ENCODE measurements around the gene LYPLAL1. TPM values are rescaled to one million over a fixed set of nuclear protein-coding genes. Genes with fewer than 3 reads are reported as not detected.

Gene LYPLAL1
- total and polyA plus RNA-seq, 3 donors from 2014 or later: 20.8 to 33.8 (median 26.5) TPM

GRCh38 chr1:219143735-219144134, 29.9 kb upstream of the LYPLAL1 start:
- Histone ChIP-seq H3K4me1 (no peaks in the 10 kb centered on the region), H3K27ac (no peak overlapping the region), H3K36me3 (ENCODE audit: low read depth, missing control alignments) (no peaks in the 10 kb centered on the region), H3K9me3 (no peaks in the 10 kb centered on the region), H3K4me3 (no peak overlapping the region), H3K27me3 (no peaks in the 10 kb centered on the region)
- 79 to 85% methylated on average over 1 of the region's 1 CpG for WGBS, 2 donors
- intact Hi-C loops (cut with DNase I; ENCODE audit: low total_unique reads): no loop called here
- no peak for TF ChIP-seq CTCF (IDR thresholded peaks at IDR 0.05)
- TF ChIP-seq POLR2A (IDR thresholded peaks at IDR 0.05): no peak
- no peak for DNase-seq

GRCh38 chr1:219144658-219145315, 28.9 kb upstream of the LYPLAL1 start:
- Histone ChIP-seq H3K36me3 (ENCODE audit: low read depth, missing control alignments) (no peaks in the 10 kb centered on the region), H3K4me1 (no peaks in the 10 kb centered on the region), H3K4me3 (no peak overlapping the region), H3K9me3 (no peaks in the 10 kb centered on the region), H3K27ac (no peak overlapping the region), H3K27me3 (no peaks in the 10 kb centered on the region)
- DNase-seq: no peak
- 84 to 86% methylated on average over 2 of the region's 2 CpGs for WGBS, 2 donors
- intact Hi-C loops (cut with DNase I; ENCODE audit: low total_unique reads): no loop called here
- no peak for TF ChIP-seq POLR2A (IDR thresholded peaks at IDR 0.05)
- TF ChIP-seq CTCF (IDR thresholded peaks at IDR 0.05): no peak

- intact Hi-C loops (cut with DNase I; ENCODE audit: low total_unique reads): no loop called here
- WGBS, 2 donors: 100% methylated on average over 1 of the region's 1 CpG
- H3K27ac ChIP-seq: no peak overlapping the region
- no peak overlapping the region for H3K4me3 ChIP-seq
- H3K36me3 ChIP-seq (ENCODE audit: low read depth, missing control alignments): no peaks in the 10 kb centered on the region
- DNase-seq: no peak
- H3K9me3 ChIP-seq: no peaks in the 10 kb centered on the region
- H3K27me3 ChIP-seq: no peaks in the 10 kb centered on the region
- TF ChIP-seq POLR2A (IDR thresholded peaks at IDR 0.05) (no peak), CTCF (IDR thresholded peaks at IDR 0.05) (no peak)
- no peaks in the 10 kb centered on the region for H3K4me1 ChIP-seq
These were observed 26.1 kb upstream of the LYPLAL1 start for GRCh38 chr1:219147571-219148019.

- Histone ChIP-seq H3K4me3 (no peak overlapping the region), H3K27ac (no peak overlapping the region), H3K36me3 (ENCODE audit: low read depth, missing control alignments) (no peaks in the 10 kb centered on the region), H3K4me1 (no peaks in the 10 kb centered on the region), H3K9me3 (no peaks in the 10 kb centered on the region), H3K27me3 (no peaks in the 10 kb centered on the region)
- DNase-seq: no peak
- TF ChIP-seq POLR2A (IDR thresholded peaks at IDR 0.05) (no peak), CTCF (IDR thresholded peaks at IDR 0.05) (no peak)
- intact Hi-C loops (cut with DNase I; ENCODE audit: low total_unique reads): no loop called here
These were observed 24.6 kb upstream of the LYPLAL1 start for GRCh38 chr1:219149009-219149577.

GRCh38 chr1:219149953-219150352, 23.7 kb upstream of the LYPLAL1 start:
- H3K9me3 ChIP-seq: no peaks in the 10 kb centered on the region
- no peak overlapping the region for H3K27ac ChIP-seq
- no peaks in the 10 kb centered on the region for H3K36me3 ChIP-seq (ENCODE audit: low read depth, missing control alignments)
- 54% methylated on average over 3 of the region's 3 CpGs for WGBS, 2 donors
- H3K27me3 ChIP-seq: no peaks in the 10 kb centered on the region
- no peaks in the 10 kb centered on the region for H3K4me1 ChIP-seq
- H3K4me3 ChIP-seq: no peak overlapping the region
- no peak for DNase-seq
- TF ChIP-seq POLR2A (IDR thresholded peaks at IDR 0.05): no peak
- TF ChIP-seq CTCF (IDR thresholded peaks at IDR 0.05): no peak
- intact Hi-C loops (cut with DNase I; ENCODE audit: low total_unique reads): no loop called here
